GM21367 (cell line): ENCODE measurements around the gene TEF.
"Not testable (repeated sequence)": the region's sequence is repeated elsewhere in the genome, so short reads cannot be mapped to it uniquely, and the experiment has no call there.

Experiments
- ATAC-seq: cut with Tn5 transposase; IDR thresholded peaks from one replicate; pipeline ENCODE4 v1.9.1; 2021; ENCODE audit not compliant: unreplicated experiment

TEF gene

DNA sequence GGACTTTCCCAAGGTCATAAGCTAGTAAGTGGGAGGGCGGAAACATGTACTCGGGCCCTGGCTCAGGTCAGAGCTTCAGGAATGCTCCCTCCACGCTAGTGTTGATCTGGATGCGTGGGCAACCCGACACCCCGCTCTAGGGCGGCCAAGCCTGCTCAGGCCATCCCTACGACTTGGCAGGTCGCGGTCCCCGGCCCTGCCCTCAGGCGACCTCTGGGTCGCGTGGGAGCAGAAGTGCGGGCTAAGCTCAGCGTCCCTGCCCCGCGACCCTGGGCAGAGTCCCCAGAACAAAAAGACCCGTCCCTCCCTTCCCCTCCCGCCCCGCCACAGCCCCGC, 781 bp upstream of the TEF start:
- peak; percentile 2 for ATAC-seq

GRCh38 chr22:41382098-41382578, 396 bp downstream of the TEF start:
- ATAC-seq = peak; percentile 26

DNA sequence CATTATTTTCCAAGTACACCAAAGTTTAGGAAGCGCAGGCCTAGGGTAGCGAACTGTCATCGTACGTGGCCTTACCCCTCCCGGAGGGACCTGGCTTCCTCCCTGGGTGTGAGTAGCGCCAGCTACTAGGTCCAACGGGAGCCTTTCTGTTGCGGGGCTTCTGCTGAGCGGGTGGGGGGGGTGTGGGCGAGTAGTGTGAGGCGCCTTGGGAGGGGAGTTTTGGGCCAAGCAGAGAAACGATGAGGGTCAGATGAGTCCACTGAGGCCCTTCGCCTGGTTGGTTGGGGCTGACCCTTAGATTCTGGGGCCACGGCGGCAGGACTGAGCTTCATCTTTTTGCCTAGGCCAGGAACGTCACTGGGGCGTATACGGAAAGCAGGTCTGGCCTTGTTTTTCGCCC, 868 bp downstream of the TEF start:
- no peak for ATAC-seq

DNA sequence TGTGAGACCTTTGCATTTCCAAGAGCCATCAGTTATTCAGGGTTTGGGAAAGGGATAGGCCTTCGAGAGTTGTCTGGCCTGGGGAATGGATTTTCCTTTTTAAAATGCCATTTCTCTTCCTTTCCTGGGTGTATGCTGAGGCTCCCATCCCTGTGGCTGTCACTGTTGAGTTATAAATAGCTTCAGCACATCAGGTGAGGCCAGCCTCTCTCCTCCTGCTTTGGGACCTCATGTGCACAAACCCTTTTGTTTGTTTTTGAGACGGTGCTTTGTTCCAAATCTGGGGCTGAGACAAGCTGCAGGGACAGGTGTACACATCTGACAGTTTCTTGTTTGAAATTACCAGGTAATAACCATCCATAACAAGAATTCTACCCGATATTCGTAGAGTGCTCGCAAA, 1.3 kb downstream of the TEF start:
- ATAC-seq = no peak

GRCh38 chr22:41384128-41384527, 2.4 kb downstream of the TEF start:
- no peak for ATAC-seq

DNA sequence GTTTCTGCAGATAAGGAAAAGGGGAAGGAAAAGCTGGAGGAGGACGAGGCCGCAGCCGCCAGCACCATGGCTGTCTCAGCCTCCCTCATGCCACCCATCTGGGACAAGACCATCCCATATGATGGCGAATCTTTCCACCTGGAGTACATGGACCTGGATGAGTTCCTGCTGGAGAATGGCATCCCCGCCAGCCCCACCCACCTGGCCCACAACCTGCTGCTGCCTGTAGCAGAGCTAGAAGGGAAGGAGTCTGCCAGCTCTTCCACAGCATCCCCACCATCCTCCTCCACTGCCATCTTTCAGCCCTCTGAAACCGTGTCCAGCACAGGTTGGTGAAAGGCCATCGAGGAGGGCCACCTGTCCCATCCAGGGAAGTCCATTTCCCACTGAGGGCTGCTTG, 5.6 kb downstream of the TEF start:
- ATAC-seq = no peak

DNA sequence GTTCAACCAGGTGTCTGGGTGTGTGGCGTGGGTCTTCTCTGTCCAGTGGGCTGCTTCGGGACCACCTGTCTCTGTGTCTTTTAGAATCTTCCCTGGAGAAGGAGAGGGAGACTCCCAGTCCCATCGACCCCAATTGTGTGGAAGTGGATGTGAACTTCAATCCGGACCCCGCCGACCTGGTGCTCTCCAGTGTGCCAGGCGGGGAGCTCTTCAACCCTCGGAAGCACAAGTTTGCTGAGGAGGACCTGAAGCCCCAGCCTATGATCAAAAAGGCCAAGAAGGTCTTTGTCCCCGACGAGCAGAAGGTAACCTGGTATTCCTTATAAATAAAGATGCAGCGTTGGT, 12.2 kb downstream of the TEF start:
- ATAC-seq = no peak

- ATAC-seq = no peak
Observed at GRCh38 chr22:41395531-41396240, 13.9 kb downstream of the TEF start.

DNA sequence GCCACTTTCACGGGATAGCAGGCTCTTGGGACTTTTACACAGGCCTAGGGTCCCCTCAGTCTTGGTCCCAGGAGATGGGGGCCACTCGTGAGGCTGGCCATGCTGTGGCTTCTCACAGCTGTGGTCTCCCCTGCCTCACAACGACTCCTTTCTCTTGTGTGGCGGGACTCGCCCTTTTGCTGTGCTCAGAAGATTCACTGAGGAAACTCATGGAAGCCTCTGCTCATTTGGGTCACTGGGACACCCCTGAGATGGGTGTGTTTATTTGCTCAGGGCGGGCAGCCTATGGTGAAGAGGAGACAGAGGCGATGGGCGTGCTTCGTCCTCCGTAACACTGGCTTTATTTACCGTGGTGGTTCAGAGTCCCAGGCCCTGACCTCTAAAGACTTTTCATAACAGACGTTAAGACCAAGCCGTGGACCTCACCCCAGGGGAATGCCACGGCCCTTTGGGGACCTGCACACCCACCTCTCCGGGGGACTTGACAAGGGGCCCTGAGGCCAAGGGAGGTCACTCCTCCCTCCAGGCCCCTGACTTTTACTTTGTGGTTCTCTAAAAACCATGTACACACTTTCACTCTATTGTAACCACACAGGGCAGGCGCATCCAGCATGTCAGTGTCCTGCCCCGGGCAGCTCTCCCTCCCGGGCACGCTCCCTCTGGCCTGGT, 15.5 kb downstream of the TEF start:
- no peak for ATAC-seq

- ATAC-seq = no peak
Observed at GRCh38 chr22:41398921-41399320, 17.2 kb downstream of the TEF start.

- ATAC-seq = no peak
Observed at GRCh38 chr22:41401781-41402648, 20.3 kb downstream of the TEF start.

DNA sequence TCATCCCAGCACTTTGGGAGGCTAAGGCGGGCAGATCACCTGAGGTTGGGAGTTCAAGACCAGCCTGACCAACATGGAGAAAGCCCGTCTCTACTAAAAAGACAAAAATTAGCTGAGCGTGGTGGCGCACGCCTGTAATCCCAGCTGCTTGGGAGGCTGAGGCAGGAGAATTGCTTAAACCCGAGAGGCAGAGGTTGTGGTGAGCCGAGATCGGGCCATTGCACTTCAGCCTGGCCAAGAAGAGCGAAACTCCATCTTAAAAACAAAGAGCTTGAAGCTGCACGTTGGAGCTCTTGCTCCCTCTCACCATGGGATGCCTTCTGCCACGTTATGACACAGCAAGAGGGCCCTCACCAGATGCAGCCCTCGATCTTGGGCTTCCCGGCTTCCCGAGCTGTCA, 21.1 kb downstream of the TEF start:
- ATAC-seq = not testable (repeated sequence)

DNA sequence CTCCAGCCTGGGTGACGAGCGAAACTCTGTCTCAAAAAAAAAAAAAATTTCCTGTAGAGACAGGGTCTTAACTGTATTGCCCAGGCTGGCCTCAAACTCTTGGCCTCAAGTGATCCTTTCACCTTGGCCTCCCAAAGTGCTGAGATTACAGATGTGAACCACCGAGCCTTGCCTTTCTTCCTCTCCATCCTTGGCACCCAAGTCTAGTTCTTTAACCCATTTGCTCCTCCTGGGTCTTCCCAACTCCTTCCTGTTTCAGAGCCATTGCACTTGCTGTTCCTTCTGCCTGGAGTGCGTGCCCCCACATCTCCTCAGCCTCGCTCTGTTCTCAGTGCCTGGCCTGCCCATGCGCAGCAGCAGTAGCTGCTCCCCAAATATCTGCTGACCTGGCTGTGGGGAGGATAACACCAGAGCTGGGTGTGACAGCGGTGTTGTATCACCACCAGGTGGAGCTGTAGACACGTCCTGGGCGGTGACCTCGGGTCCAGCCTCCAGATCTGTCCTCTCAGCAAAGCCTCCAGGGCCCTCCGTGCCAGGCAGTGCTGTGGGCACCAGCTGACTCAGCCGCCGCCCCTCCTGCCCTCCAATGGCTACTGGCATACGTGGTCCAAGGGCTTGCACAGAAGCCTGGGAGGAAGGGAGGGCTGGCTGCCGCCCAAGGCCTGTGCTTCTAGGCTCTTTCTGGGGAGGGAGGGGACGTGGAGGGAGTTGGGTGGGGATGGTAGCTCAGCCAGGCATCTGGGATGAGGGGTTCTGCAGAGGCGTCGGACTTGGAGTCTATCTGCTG, 22.0 kb downstream of the TEF start:
- peak; percentile 60 for ATAC-seq

DNA sequence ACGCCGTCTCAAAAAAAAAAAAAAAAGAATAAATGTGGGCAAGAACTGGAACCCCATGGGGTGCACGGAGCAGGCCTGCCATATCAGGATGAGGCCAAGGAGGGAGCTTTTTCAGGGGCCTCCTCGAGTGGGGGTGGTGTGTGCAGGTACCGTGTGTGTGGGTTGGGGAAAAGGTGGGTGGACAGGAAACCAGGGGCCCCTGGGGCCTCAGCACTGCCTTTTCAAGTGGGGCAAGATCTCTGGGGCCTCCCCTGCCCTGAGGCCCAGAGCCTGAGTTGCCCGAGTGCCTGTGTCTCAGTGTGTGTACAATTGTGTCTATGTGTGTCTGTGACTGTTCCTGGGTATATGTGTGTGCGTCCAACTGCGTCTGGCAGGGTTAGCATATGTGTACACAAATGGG, 23.8 kb downstream of the TEF start:
- ATAC-seq = no peak

DNA sequence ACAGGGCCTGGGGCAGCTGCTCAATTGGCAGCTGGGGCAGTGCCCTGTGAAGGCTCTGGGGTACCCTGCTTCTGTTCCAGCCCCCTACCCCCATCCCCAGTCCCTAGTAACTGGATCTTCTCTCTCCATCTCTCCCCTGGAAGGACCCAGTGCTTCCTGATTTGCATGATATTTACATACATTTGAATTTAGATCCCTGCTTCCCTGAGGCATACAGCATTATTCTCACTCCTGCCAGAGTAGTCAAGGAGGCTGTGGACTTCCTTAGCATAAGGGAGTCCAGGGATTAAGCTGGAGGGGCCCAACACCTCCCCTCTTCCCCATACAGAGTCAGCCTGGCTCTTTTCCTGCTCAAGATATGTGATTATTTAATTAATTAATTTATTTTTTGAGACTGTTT, 24.7 kb downstream of the TEF start:
- ATAC-seq = no peak

GRCh38 chr22:41407433-41407832, 25.7 kb downstream of the TEF start:
- ATAC-seq = no peak

DNA sequence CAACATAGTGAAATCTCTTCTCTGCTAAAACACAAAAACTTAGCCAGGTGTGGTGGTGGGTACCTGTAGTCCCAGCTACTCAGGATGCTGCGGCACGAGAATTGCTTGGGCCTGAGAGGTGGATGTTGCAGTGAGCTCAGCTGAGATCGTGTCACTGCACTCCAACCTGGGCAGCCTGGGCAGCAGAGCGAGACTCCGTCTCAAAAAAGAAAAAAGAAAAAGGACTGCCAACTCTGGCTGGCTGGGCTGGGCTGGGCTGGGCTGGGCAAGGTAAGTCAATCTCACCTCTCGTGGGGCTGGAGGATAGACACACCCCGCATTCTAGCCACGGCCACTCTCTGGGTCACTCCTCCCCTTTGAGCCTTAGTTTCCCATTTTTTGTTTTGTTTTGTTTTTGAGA, 26.9 kb downstream of the TEF start:
- ATAC-seq = no peak

DNA sequence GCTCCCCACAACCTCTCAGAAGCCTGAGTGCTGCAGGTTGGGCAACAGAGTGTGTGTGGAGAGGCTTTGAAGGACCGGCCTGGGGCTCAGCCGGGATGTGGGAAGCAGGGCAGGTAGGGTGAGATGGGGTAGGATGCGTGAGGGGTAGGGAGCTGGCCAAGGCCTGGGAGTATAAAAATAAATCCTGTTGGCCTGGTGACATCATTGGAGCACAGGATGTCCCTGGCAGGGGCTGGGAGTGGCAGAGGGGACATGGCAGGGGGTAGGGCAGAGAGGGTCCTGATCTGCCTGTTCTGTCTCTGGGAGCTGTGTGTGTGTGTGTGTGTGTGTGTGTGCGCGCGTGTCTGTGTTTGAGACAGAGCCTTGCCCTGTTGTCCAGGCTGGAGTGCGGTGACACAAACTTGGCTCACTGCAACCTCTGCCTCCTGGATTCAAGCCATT, 28.6 kb downstream of the TEF start:
- no peak for ATAC-seq

DNA sequence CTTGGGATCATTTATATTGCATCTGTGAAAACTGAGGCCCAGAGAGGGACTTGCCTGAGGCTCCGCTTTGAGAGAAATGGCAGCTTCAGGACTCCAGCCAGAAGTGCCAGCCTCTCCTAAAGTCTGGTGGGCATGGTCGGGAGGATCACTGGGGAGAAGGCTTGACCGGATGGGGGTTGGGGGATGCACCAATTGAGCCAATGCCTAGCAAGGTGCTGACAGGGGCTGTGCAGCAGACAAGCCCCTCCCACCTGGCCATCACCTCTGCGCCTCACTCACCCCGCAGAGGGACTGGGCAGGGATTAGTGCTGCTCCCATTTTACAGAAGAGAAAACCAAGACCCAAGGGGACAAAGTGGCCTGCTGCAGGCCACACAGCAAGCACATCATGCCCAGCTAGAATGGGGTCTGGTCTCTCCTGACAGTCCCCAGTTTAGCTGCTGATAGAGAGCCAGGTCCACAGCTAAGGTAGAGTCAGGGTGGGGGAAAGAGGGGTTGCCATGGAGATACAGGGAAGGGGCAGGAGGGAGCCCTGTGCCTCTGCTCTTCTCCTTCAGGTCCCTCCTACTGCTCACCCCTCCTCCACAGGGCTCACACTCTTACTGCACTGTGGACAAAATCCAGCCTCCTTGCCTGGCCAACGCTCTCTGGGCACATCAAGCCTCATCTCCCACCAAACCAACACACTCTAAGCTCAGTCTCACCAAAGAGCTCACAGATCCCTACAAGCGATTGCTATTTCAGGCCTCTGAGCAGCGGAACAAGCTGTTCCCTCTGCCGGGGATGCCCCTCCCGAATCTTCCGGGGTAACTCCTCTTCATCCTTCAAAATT, 29.5 kb downstream of the TEF start:
- no peak for ATAC-seq

GRCh38 chr22:41415554-41415953, 33.8 kb downstream of the TEF start:
- no peak for ATAC-seq
